HG02642 (cell line): Measurements from ENCODE around the gene ERCC8.
"Not testable (repeated sequence)": the region's sequence is repeated elsewhere in the genome, so short reads cannot be mapped to it uniquely, and the experiment has no call there.

Source experiments
- ATAC-seq: cut with Tn5 transposase; IDR thresholded peaks from one replicate; pipeline ENCODE4 v1.9.1; 2021; ENCODE audit warnings: mild to moderate bottlenecking; ENCODE audit not compliant: unreplicated experiment, poor library complexity

Gene ERCC8, protein sequence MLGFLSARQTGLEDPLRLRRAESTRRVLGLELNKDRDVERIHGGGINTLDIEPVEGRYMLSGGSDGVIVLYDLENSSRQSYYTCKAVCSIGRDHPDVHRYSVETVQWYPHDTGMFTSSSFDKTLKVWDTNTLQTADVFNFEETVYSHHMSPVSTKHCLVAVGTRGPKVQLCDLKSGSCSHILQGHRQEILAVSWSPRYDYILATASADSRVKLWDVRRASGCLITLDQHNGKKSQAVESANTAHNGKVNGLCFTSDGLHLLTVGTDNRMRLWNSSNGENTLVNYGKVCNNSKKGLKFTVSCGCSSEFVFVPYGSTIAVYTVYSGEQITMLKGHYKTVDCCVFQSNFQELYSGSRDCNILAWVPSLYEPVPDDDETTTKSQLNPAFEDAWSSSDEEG

DNA sequence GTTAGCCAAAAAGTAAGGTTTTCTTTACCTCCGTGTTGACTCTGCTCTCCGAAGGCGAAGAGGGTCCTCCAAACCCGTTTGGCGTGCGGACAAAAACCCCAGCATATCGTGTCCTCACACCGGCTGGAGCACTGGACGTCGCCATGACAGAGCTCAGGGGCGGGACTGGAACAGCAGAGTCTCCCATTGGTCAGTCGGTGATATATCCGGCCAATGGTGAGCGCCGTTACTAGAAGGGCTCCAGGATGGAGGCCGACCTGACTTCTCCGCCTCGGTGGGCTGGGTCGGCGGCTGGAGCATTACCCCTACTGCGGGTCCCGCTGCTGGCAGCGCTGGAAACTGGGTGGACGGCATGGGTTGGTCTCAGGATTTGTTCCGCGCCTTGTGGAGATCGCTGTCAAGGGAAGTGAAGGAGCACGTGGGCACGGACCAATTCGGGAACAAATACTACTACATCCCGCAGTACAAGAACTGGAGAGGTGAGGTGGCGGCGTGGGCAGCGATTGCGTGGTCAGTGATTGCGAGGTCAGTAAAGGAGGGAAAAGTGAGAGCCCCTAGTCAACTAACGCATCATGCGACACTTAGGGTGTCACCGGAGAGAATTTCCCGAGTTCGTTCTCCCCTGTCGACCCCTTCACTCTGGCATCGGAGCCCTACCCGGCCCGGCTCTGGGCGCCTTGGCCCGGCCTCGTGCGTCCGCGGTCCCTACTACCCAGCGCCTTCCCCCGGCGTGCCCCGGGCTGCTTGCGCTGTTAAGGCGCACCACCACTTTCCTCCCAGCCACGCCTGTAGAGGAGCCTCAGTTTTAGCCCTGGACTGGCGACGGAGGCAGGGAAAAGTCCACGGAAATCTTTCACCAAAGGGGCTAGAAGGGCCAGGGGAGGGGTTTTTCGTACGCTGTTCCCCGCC lies at the start of gene ERCC8, which contains the start of gene NDUFAF2:
ERCC8 (minus strand) TSS at position 167 of the 909 bp plus-strand sequence; CDS start at position 105, 62 bp downstream.
NDUFAF2 (plus strand) TSS at position 302 of the 909 bp plus-strand sequence; CDS start at position 353, 51 bp downstream.
- peak; percentile 100 for ATAC-seq

DNA sequence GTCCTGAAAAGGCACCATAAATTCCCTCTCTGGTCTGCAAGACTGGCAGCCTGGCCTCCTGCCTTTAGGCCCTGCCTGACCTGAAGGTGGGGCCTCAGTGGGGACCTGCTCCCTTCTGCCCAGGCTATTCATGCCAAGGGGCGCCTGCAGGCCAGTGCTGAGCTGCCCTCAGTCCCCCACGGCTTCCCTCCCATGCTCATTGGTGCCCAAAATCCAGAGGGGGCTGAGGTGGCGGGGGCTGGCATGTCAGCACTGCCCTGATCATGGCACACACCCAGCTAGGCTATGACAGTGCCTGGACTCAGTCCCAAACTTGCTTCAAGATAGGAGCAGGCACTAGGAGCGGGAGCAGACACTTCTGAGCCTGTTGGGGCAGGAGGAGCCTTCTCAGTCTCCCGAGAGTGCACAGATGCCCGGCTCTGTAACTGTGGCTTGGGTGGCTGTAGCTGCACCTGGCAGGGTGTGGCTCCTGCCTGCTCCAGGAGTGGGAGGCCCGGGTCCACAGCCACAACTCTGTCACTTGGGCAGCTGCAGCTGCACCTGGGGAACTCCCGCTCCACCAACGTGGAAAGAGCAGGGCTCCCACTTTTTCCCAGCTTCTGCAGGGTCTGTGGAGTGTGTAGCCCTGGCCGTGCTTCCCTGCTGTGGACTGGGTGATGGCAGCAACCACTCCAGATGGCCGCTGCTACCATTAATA lies 49.2 kb upstream of the ERCC8 start:
- ATAC-seq, result no peak

DNA sequence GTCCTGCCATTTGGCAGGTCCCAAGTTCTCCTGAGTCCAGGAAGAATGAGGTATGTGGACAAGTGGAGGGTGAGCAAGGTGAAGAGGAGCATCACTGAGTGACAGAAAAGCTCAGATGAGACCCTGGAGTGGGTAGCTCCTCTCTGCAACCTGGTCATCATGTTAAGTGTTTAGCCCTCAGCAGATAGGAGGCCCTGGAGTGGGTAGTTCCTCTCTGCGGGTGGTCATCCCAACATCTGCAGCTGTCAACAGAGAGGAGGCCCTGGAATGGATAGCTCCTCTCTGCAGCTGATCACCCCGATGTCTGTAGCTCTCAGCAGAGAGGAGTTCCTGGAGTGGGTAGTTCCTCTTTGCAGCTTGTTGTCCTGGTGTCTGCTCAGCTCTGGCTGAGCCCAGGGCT lies 48.6 kb upstream of the ERCC8 start:
- no peak for ATAC-seq

DNA sequence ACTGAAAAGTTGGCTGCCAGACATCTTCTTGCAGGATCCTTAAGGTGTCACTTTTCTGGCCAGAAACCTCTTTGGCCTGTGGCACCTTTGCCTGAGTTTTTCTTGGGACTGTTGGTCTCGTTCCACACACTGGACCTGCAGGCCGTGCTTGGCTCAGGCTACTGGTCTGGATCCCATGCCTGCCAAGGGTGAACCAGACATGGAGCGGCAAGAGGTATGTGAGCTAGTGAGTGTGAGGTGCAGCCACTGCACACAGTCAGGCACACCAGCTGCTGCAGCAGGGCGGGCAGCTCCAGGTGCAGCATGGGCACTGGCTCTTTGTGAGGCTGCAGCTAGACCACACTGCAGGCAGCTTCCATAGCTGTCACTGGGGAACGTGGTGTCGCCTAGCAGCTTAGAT lies 48.0 kb upstream of the ERCC8 start:
- ATAC-seq, result no peak

DNA sequence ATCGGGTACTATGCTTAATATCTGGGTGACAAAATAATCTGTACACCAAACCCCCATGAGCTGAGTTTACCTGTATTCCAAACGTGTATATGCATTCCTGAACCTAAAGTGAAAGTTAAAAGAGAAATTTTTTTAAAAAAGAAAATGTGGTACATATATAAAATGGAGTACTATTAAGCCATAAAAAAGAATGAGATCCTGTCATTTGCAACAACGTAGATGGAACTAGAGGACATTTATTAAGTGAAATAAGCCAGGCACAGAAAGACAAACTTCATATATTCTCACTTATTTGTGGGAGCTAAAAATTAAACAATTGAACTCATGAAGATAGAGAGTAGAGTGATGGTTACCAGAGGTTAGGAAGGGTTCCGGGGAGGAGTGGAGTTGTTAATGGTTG lies 44.9 kb upstream of the ERCC8 start:
- ATAC-seq, result no peak

DNA sequence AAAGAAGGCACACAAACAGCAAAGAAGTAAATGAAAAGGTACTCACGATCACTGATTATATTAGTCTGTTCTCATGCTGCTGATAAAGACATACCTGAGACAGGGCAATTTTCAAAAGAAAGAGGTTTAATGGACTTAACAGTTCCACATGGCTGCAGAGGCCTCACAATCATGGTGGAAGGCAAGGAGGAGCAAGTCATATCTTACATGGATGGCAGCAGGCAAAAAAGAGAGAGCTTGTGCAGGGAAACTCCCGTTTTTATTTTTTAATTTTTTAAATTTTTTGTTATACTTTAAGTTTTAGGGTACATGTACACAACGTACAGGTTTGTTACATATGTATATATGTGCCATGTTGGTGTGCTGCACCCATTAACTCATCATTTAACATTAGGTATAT lies 37.3 kb upstream of the ERCC8 start:
- not testable (repeated sequence) for ATAC-seq

DNA sequence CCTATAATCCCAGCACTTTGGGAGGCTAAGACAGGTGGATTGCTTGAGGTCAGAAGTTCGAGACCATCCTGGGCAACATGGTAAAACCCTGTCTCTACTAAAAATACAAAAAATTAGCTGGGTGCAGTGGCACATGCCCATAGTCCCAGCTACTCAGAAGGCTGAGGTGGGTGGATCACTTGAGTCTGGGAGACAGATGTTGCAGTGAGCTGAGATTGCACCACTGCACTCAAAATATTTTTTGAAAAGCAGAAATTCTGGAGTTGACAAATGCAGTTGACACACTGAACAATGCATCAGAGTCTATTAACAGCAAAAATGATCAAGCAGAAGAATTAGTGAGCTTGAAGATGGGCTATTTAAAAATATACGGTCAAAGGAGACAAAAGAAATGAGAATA lies 35.6 kb upstream of the ERCC8 start:
- ATAC-seq, result no peak

DNA sequence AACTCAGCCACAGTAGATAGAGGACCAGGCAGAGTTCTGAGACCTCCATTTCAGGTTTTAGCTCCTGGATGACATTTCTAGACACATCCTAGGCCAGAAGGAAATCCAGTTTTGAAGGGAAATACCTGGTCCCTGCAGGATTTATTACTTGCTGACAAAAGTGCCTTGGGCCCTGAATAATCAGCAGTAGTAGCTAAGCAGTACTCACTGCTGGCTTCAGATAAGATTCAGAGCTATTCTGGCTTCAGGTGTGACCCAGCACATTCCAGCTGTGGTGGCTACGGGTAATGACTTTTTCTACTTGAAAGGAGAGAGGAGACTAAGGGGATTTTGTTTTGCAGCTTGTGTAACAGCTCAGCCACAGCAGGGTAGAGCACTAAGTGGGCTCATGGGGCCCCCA lies 34.1 kb upstream of the ERCC8 start:
- ATAC-seq, result no peak

DNA sequence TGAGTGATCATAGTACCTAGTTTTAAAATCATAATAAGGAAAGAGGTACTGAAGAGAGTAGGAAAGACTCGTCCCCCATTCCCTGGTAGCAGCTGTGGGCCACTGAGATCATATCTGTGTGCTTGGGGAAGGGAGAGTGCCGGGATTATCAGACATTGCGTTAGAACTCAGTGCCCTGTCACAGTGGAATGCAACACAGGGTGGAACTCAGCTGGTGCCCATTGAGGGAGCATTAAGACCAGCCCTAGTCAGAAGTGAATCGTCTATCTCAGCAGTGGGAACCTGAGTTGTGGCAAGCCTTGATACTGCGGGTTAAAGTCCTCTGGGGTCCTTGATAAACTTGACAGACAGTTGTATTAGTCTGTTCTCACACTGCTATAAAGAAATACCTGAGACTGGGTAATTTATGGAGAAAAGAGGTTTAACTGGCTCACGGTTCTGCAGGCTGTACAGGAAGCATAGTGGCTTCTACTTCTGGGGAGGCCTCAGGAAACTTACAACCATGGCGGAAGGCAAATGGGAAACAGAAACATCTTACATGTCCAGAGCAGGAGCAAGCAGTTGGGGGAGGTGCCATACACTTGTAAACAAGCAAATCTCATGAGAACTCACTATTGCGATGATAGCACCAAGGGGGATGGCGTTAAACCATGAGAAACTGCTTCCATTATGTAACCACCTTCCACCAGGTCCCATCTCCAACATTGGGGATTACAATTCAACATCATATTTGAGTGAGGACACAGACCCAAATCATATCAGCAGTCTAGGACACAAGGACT lies 33.3 kb upstream of the ERCC8 start:
- no peak for ATAC-seq

DNA sequence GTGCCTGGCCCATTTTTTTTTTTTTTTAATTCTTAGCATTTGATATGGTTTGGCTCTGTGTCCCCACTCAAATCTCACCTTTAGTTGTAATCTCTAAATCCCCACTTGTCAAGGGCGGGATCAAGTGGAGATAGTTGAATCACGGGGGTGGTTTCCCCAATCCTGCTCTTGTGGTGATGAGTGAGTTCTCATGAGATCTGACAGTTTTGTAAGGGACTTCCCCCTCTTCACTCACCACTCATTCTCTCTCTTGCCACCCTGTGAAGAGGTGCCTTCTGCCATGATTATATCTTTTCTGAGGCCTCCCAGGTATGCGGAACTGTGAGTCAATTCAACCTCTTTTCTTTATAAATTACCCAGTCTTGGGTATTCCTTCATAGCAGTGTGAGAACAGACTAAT lies 27.4 kb upstream of the ERCC8 start:
- no peak for ATAC-seq

DNA sequence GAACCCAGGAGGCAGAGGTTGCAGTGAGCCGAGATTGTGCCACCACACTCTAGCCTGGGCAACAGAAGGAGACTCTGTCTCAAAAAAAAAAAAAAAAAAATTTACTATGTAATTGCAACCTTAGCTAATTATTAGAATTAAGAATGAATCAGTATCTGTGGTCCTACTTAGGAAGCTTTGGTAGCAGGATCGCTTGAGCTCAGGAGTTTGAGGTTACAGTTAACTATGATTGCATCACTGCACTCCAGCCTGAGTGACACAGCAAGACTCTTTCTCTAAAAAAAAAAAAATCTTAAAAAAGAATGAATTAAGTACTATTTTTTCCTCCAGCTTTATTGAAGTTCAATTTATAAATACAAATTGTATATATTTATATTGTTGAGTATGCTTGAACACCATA lies 16.8 kb upstream of the ERCC8 start:
- no peak for ATAC-seq

DNA sequence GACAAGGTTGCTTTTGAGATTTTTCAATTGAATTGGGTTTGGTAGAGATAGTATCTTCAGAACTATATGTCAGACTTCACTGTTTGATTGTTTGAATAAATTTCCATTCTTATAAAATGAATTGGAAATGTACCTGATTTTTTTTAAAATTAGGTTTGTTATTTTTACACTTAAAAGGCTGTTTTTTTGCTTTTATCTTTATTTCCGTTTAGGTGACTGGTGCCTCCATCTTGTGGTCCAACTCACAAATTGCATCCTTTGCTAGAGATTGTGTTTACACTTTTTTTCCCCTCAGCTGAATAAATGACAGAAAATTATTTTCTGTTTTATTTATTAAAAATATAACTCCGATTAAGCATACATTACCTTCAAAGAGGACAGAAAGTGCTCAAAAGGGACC lies 15.7 kb upstream of the ERCC8 start:
- no peak for ATAC-seq

DNA sequence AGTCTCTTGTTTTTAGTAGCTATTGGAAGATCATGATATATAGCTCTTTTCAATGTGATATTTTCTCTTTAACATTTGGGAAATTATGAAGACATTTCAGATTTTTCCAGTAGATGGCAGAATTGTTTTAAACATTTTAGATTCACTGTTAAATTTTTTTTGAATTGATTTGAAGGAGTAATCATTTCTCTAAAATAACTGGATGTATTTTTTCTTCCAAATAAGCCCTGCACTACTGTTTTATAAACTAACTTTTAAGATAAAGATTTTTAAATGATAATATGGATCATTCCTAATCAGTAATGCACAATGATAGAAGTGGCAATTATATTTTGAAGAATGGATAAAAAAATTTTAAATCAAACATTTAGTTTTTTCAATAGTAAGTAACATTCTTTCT lies 14.3 kb upstream of the ERCC8 start:
- ATAC-seq, result no peak

DNA sequence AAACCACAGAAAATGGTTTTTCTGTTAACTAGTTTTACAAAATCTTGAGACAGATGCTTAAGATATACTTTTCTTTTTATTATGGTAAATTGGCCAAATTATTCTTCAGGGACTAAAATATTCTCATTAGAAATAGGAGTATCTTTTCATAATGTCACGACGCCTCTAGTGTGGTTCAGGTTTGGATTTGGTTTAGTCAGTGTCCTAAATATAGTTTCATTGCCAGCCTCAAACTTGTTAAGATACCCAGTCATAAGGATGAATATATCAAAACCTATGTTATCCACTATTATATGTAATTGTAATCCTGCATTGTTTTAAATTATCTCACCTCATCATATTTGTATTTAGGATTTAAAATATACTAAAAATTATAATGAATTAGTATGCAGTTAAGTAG lies 13.8 kb upstream of the ERCC8 start:
- ATAC-seq, result no peak

DNA sequence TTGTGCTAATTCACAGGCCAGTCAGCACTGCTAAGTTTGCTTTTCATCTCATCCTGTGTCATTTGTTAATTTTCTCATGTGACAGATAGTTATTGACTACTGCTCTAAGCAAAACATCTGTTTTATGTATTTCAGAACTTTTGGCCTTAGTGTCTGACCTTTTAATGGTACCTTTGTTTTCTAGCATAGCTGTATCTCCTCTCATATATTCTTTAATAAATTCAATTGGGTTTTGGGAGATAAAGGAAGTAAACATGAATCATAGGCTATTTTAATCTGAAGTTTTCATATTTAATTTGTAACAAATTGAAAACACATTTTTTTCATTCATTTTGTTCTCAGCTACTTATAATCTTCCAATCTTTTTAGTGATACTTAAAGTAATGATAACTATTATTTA lies 13.2 kb upstream of the ERCC8 start:
- no peak for ATAC-seq

DNA sequence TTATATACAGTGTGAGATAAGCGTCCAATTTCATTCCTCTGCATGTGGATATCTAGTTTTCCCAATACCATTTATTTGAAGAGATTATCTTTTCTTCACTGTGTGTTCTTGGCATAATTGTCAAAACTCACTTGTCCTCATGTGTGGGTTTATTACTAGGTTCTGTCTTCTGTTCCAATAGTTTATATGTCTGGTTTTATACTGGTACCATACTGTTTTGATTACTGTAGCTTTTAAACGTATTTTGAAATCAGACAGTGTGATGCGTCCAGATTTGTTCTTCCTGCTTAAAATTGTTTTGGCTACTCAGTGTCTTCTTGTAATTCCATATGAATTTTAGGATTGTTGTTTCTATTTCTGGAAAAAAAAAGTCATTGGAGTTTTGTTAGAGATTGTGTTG lies 10.4 kb upstream of the ERCC8 start:
- no peak for ATAC-seq

DNA sequence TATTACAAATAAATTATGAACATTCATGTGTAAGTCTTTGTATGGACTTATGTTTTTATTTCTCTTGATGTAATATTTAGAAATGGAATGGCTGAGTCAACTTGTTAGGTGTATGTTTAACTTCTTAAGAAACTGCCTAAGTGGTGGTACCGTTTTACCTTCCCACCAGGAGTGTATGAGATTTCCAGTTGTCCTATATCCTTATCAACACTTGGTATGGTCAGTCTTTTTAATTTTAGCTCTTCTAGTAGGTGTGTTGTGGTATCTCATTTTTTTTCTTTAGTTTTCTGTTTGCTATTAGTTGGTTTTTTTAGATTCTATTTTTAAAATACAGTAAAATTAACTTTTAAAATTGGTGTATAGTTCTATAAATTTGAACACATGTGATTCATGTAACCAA lies 3.9 kb upstream of the ERCC8 start:
- no peak for ATAC-seq

DNA sequence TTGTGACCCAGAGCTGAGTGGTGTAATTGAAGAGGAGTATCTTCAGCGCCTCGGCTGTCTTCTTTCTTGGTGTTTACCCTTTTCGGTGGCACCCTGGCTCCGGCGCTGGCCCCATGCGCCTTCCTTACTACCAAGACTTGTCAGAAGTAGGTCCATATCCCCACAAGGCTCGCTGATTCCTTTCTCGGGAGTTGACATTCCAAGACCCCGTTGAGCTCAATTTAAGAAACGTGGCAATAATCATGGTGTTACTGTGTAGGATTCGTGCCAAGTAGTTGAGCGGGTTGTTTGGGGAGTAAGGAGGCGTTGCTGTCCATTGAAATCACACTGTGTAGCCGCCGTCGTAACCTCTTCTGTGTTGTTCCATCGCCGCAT lies 930 bp upstream of the ERCC8 start:
- peak; percentile 23 for ATAC-seq

DNA sequence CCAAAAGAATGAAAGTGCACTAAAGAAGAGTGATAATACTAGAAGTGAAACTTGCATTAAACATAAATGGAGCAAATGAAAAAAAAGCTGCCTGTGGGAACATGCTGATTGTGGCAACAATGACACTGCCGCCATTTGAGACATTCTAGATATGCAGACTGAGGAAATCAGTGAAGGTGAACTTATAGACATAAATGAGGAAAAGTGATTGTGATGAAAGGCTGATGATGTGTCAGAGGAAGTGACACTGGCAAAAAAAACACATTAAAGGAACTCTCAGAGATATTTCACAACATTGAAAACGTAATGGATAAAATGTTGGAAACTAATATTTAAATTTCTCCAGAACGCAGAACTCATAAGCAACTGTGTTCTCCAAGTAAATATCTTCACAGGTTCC lies 1.2 kb downstream of the ERCC8 start:
- ATAC-seq, result no peak

DNA sequence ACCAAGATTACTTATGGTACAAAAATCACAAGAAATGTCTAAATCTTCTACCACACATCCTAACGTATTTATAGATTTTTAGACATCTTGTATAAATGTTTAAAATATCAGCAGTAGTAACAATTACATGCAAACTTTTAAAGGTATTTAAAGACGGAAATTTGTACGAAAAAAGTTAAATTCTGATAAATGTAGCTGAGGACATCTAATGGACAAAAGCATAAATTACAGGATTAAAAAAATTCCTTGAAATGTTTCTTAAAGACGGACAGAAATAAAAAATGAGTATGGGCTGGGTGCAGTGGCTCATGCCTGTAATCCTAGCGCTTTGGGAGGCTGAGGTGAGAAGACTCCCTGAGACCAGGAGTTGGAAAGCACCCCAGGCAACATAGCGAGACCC lies 15.8 kb downstream of the ERCC8 start:
- ATAC-seq, result no peak
